Testis (tissue), 3 donors: ENCODE data around the gene ZNF485. TPM values are rescaled to one million over a fixed set of nuclear protein-coding genes. Genes with fewer than 3 reads are reported as not detected.

ENCODE experiments used
- DNase-seq: peaks from one replicate; pipeline ENCODE4 v3.0.0-alpha.2; 2019
- H3K27ac ChIP-seq, 2 donors: fragments of 200-600 bp; sonication (generic); one replicate each; pipeline ENCODE4 v1.5.1; 2019
- H3K27me3 ChIP-seq: fragments of 200-600 bp; sonication (generic); one replicate; pipeline ENCODE4 v1.5.1; 2019
- H3K36me3 ChIP-seq: fragments of 200-600 bp; sonication (generic); one replicate; pipeline ENCODE4 v1.5.1; 2017; ENCODE audit warnings: low read depth; ENCODE audit errors: missing control alignments
- H3K4me1 ChIP-seq: fragments of 200-600 bp; sonication (generic); one replicate; pipeline ENCODE4 v1.5.1; 2019
- H3K4me3 ChIP-seq, 2 donors: fragments of 200-600 bp; sonication (generic); one replicate each; pipeline ENCODE4 v1.5.1; 2017 to 2019
- H3K9me3 ChIP-seq: fragments of 200-600 bp; sonication (generic); one replicate; pipeline ENCODE4 v1.5.1; 2017
- CTCF ChIP-seq, 3 experiments: fragments of 450-650 bp in 2 of 3; fragments of 200-600 bp in 1 of 3; sonication (generic) in 1 of 3; IDR thresholded peaks; one replicate each; pipeline ENCODE4 v1.5.1; 2016 to 2019; ENCODE audit warnings: antibody characterized with exemption in 3 of 3, mild to moderate bottlenecking in 2 of 3, moderate library complexity in 1 of 3
- POLR2A ChIP-seq: fragments of 450-650 bp; IDR thresholded peaks from one replicate; pipeline ENCODE4 v1.6.1; 2017; ENCODE audit warnings: antibody characterized with exemption, mild to moderate bottlenecking, moderate library complexity
- WGBS, 2 donors: methylation state at CpG; one replicate each; pipeline ENCODE4 v1.1.5; 2018; 5-methylcytosine and 5-hydroxymethylcytosine counted together
- intact Hi-C: fragments of 100-400 bp; cut with DNase I; formaldehyde crosslinking; loops from one replicate; pipeline ENCODE4 v1.15.1; 2023; ENCODE audit warnings: low total_unique reads
- polyA plus RNA-seq: library from polyadenylated mRNA; stranded (reverse); fragments of 350-450 nt; fragmentation: Illumina TruSeq; extraction: RNeasy Lipid Tissue Mini Kit (QIAGEN cat#74804); gene quantifications from one replicate; pipeline ENCODE4 v1.2.3, GENCODE V29; 2014; ENCODE audit warnings: low read depth, low replicate concordance; ENCODE audit not compliant: insufficient read depth
- total RNA-seq, 2 donors: library from RNA; depleted of rRNA; stranded (reverse); fragments of >200 nt; gene quantifications; one replicate each; pipeline ENCODE4 v1.2.3, GENCODE V29; 2016

ZNF485 gene
- total and polyA plus RNA-seq, 3 donors from 2014 or later, result 5.8 to 10.0 (median 8.8) TPM

GRCh38 chr10:43610636-43611035 is 4.4 kb downstream of the ZNF485 start:
- H3K9me3 ChIP-seq, result no peaks in the 10 kb centered on the region
- no peak overlapping the region for H3K27ac ChIP-seq
- no peaks in the 10 kb centered on the region for H3K4me1 ChIP-seq
- H3K4me3 ChIP-seq, result no peak overlapping the region
- TF ChIP-seq POLR2A, result no peak
- no peak for TF ChIP-seq CTCF (IDR thresholded peaks at IDR 0.05)
- intact Hi-C loops, result no loop called here
- no peak for DNase-seq
- H3K36me3 ChIP-seq, result no peaks in the 10 kb centered on the region
- H3K27me3 ChIP-seq, result no peaks in the 10 kb centered on the region

GRCh38 chr10:43616697-43617370 is 10.6 kb downstream of the ZNF485 start:
- intact Hi-C loops, result no loop called here
- DNase-seq, result no peak
- H3K27ac ChIP-seq, result no peak overlapping the region
- TF ChIP-seq POLR2A (no peak), CTCF (IDR thresholded peaks at IDR 0.05) (no peak)
- no peaks in the 10 kb centered on the region for H3K27me3 ChIP-seq
- H3K9me3 ChIP-seq, result no peaks in the 10 kb centered on the region
- no peak overlapping the region for H3K4me3 ChIP-seq
- no peaks in the 10 kb centered on the region for H3K36me3 ChIP-seq
- WGBS, 2 donors, result 74 to 97% methylated on average over 6 of the region's 6 CpGs
- H3K4me1 ChIP-seq, result no peaks in the 10 kb centered on the region

GRCh38 chr10:43619368-43619767 is 13.1 kb downstream of the ZNF485 start:
- intact Hi-C loops, result no loop called here
- WGBS, 2 donors, result 97% methylated on average over 2 of the region's 2 CpGs

GRCh38 chr10:43622038-43622437 is 15.8 kb downstream of the ZNF485 start:
- intact Hi-C loops, result no loop called here
- no peak for DNase-seq
- no peak overlapping the region for H3K27ac ChIP-seq

More at GRCh38 chr10:43619368-43619767, 13.1 kb downstream of the ZNF485 start:
- Histone ChIP-seq H3K4me1 (no peaks in the 10 kb centered on the region), H3K36me3 (no peaks in the 10 kb centered on the region), H3K9me3 (no peaks in the 10 kb centered on the region), H3K4me3 (no peak overlapping the region), H3K27ac (no peak overlapping the region), H3K27me3 (no peaks in the 10 kb centered on the region)
- no peak for TF ChIP-seq CTCF (IDR thresholded peaks at IDR 0.05)
- TF ChIP-seq POLR2A, result no peak
- no peak for DNase-seq

More at GRCh38 chr10:43622038-43622437, 15.8 kb downstream of the ZNF485 start:
- Histone ChIP-seq H3K4me1 (no peaks in the 10 kb centered on the region), H3K9me3 (no peaks in the 10 kb centered on the region), H3K36me3 (no peaks in the 10 kb centered on the region), H3K27me3 (no peaks in the 10 kb centered on the region), H3K4me3 (no peak overlapping the region)
- TF ChIP-seq POLR2A (no peak), CTCF (IDR thresholded peaks at IDR 0.05) (no peak)
- 83 to 84% methylated on average over 2 of the region's 2 CpGs for WGBS, 2 donors
